Stromal cell of bone marrow (primary cell): Measurements from ENCODE around the gene TM7SF3.
"Not testable (repeated sequence)": the region's sequence is repeated elsewhere in the genome, so short reads cannot be mapped to it uniquely, and the experiment has no call there.

Experiments
- DNase-seq: peaks from one replicate; pipeline ENCODE4 v3.0.0-alpha.2; 2012; ENCODE audit warnings: low read depth

Gene TM7SF3

DNA sequence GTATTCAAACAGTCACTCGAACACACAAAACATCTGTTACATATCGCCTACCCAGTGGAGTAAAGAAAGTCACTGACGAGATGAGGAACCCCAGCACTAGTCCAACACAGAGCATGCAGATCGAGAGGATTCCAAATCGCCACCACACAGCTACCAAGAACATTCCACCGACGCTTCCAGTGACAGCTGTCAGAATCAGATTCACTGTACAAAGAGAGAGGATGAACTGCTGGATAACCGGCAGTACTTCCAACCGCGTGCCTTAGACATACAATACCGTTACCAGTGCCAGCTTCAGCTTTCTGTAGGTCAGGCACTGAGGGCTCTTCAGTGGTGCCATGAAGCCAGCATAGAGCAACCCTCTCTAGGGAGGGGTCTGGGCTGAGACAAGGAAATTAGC is 34.5 kb downstream of the TM7SF3 start:
- no peak for DNase-seq

GRCh38 chr12:26978801-26979200 is 35.4 kb downstream of the TM7SF3 start:
- DNase-seq: no peak

- DNase-seq: no peak
Observed at GRCh38 chr12:26976687-26977086, 37.5 kb downstream of the TM7SF3 start.

- DNase-seq: no peak
Observed at GRCh38 chr12:26971963-26972362, 42.2 kb downstream of the TM7SF3 start.

DNA sequence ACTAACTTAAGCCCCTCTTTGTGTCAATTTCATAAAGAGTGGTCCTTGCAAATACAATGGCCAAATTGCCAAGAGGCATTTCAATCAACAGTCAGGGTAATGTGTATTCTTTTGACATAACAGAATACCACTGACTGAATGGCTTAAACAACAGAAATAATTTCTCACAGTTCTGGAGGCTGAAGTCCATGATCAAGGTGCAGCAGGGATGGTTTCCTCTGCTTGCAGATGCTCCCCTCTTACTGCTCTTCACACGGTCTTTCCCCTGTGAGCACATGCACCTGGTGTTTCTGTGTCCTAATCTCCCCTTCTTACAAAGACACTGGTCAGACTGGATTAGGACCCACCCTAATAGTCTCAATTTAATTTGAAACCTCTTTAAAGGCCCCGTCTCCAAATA is 44.0 kb downstream of the TM7SF3 start:
- DNase-seq: no peak

- no peak for DNase-seq
Observed at GRCh38 chr12:26966842-26967241, 47.3 kb downstream of the TM7SF3 start.

GRCh38 chr12:26963413-26963812 is 50.8 kb downstream of the TM7SF3 start:
- DNase-seq: no peak

DNA sequence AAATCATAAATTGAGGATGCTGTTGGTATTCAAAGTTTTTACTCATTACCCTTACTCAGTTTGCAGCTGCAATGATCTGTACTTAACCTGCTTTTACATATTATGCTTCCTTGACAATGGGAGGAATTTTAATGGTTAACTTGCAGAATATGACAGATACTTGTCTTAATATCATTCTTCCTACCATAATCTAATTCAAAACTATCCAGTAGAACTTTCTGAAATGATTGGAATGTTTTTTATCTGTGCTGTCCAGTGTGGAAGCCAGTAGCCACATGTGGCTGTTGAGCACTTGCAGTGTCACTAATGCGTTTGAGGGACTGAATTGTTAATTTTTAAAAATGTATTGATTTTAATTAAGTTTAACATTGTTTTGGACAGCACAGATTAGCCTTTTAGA is 52.4 kb downstream of the TM7SF3 start:
- no peak for DNase-seq

DNA sequence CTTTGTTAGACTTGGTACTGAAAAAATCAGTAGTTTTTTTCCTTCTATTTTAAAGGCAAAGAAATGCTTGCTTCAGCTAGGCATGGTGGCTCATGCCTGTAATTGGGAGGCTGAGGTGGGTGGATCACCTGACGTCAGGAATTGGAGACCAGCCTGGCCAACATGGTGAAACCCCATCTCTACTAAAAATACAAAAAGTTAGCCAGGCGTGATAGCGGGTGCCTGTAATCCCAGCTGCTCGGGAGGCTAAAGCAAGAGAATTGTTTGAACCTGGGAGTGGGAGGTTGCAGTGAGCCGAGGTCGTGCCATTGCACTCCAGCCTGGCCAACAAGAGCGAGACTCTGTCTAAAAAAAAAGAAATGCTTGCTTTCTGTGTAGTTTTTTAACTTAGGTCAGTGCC is 52.8 kb downstream of the TM7SF3 start:
- DNase-seq: not testable (repeated sequence)

- DNase-seq: no peak
Observed at GRCh38 chr12:26954027-26954426, 60.2 kb downstream of the TM7SF3 start.

GRCh38 chr12:26953447-26953846 is 60.7 kb downstream of the TM7SF3 start:
- no peak for DNase-seq

- no peak for DNase-seq
Observed at GRCh38 chr12:26948309-26948708, 65.9 kb downstream of the TM7SF3 start.

GRCh38 chr12:26941215-26941594 is 73.0 kb downstream of the TM7SF3 start:
- no peak for DNase-seq

GRCh38 chr12:26940516-26941214 is 73.5 kb downstream of the TM7SF3 start:
- DNase-seq: no peak

GRCh38 chr12:26939953-26940352 is 74.2 kb downstream of the TM7SF3 start:
- DNase-seq: no peak

- DNase-seq: no peak
Observed at GRCh38 chr12:26939192-26939832, 74.9 kb downstream of the TM7SF3 start.

GRCh38 chr12:26938701-26939062 is 75.5 kb downstream of the TM7SF3 start:
- no peak for DNase-seq

DNA sequence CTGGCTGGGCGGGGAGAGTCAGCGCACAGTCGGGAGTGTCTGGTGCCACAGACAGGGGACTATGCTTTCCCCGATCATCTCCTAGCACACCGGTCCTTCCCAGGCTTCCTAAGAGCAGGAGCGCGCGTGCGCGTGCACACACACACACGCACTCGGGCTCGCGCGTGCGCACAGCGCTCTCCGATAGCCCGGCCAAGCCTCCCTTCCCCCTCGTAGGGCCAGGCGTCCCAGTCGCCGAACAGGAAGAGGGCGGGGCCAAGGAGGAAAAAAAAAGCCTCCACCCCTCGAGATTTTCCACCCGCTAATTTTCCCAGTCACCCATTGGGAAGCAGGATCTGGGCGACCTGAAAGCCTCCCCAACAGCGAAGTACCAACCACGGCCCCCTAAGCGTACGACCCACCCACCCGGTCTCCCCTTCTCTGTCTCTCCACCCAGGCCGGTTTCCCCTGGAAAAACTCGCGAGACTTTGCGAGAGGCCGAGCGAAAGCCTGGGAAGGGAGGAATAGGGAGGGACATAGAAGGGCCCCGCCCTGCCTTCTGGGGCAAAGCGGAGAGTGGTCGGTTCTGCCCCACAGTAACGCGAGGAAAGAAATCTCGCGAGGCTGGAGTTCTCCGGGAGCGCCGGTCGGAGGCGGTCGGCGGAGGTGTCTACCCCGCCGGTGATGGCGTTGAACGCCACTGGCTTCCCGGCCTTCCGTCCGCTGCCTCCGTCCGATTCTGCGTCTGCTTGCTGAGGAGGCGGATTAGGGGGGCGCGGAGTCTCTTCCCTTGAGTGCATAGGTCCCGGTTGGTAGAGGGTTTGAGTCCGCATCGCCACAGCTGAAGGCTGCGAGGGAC is 76.1 kb downstream of the TM7SF3 start, which contains the start of the genes FGFR1OP2 and INTS13:
FGFR1OP2 (plus strand) TSS at position 608 of the 838 bp plus-strand sequence. CDS start 15,689 bp downstream, outside the sequence.
INTS13 (minus strand) TSS at position 119 of the 838 bp plus-strand sequence. CDS start 1,178 bp downstream, outside the sequence.
- DNase-seq: peak; percentile 99

DNA sequence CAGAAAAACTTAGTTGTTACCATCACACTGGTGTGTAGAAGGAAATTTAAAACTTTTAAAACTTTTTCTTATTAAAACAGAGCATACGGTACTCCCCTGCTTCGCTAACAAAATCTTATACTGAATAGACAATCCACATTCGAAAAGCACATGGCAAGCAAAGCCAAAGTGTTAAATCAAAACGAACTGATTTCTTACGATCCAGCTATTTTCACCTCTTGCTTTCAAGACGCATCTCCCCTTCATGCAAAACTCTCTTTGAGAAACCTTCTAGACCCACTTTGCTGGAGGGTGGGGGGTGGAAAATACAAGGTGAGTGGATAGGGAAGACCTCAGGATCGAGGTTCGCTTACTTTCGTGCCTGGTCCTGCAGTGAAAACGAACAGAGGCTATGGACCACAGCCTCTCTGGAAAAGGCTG is 76.7 kb downstream of the TM7SF3 start:
- DNase-seq: no peak

DNA sequence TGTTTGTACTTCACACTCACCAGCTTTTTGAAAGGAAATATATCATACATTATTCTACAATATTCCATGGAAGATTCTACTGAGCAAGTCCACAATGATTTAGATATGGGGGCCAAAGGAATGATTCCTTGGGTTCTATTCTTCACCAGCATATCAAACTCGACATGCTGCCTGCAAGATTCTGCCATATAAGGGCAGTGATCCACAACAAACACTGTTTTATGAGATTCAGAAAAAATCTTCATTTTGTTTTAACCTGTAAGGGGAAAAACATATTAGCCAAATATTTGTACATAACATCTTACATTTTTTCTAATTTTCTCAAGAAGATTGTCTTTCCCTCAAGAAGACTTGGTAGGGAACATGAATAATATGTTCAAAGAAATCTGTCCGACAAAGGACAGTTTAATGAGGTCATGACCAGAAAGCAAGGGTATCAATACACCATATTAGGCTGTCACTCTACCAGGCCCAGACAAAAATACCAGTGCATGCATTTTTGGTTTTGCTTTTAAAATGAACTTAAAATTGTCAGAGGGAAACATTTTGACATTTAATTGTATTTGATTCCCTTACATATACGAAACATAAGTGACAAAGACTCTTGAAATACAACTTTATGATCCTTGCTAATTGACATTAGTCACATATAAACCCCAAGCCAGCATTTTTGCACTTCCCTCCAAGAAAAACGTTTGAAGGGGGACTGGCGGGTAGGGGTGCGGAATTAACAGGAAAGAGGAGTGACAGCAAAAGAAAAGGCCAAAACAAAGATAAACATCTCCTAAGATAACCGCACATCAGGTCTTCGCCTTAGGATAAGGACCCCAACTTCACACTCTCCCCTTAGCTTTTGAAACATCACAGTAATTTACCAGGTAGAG is 77.4 kb downstream of the TM7SF3 start:
- DNase-seq: no peak

DNA sequence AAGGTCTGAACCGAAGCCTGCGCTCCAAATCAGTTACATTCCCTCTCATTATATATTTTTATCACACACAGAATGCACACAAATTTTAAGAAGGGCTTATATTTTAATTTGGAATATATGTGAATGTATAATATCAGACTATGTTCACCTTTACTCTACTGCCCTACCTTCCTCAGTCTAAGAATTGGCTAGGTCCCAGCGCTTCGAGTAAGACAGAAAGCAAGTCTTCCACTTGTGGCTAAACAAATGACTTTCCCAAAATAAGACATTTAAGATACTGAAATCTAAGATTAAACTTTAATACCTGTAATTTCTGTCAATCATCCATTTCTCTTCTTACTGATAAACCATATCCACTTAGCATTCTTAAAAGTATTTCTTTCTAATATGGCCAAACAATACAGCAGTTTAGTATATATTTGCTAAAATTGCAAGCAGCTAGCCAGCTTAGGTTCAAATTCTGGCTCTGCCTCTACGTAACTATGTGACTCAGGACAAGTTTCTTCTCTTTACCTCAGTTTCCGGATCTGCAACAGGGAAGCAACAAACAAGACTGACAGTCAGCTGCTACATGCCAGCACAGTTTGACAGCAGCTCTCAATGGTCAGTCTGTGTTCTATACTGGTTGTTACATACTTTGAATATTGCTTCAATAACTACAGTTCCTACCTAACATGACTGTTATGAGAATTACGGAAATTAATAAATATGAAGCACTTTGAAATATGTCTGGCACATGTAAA is 78.4 kb downstream of the TM7SF3 start:
- no peak for DNase-seq
